Neural progenitor cell (in vitro differentiated cells): ENCODE data around the gene PCBD2. TPM values are rescaled to one million over a fixed set of nuclear protein-coding genes. Genes with fewer than 3 reads are reported as not detected.

ENCODE experiments used
- DNase-seq: peaks from one replicate; pipeline ENCODE4 v3.0.0-alpha.2; 2016; ENCODE audit warnings: low spot score
- H2AFZ ChIP-seq: fragments of 200-600 bp; sonication (generic); replicated peaks from 2 replicates; pipeline ENCODE4 v1.6.1; 2016; ENCODE audit warnings: antibody characterized with exemption
- H3F3A ChIP-seq: fragments of 200-600 bp; sonication (generic); 2 replicates; pipeline ENCODE4 v1.6.1; 2016; ENCODE audit warnings: antibody characterized with exemption, low read depth
- H3K27ac ChIP-seq: fragments of 200-600 bp; sonication (generic); 2 replicates; pipeline ENCODE4 v1.5.1; 2016; ENCODE audit warnings: mild to moderate bottlenecking
- H3K27me3 ChIP-seq: fragments of 200-600 bp; sonication (generic); 2 replicates; pipeline ENCODE4 v1.6.1; 2016; ENCODE audit warnings: mild to moderate bottlenecking, moderate library complexity
- H3K36me3 ChIP-seq: fragments of 200-600 bp; sonication (generic); 2 replicates; pipeline ENCODE4 v1.5.1; 2016
- H3K4me1 ChIP-seq: fragments of 200-600 bp; sonication (generic); 2 replicates; pipeline ENCODE4 v1.6.1; 2016; ENCODE audit warnings: mixed run types
- H3K4me2 ChIP-seq: fragments of 200-600 bp; sonication (generic); 2 replicates; pipeline ENCODE4 v1.6.1; 2016
- H3K4me3 ChIP-seq: fragments of 200-600 bp; sonication (generic); 2 replicates; pipeline ENCODE4 v1.5.1; 2016
- H3K79me2 ChIP-seq: fragments of 200-600 bp; sonication (generic); 2 replicates; pipeline ENCODE4 v1.6.1; 2016; ENCODE audit warnings: low read depth
- H3K9ac ChIP-seq: fragments of 200-600 bp; sonication (generic); 2 replicates; pipeline ENCODE4 v1.6.1; 2016
- H3K9me3 ChIP-seq: fragments of 200-600 bp; sonication (generic); 2 replicates; pipeline ENCODE4 v1.5.1; 2016; ENCODE audit warnings: low read depth
- H4K20me1 ChIP-seq: fragments of 200-600 bp; sonication (generic); 2 replicates; pipeline ENCODE4 v1.6.1; 2016; ENCODE audit warnings: low read depth
- H3K27ac Mint-ChIP-seq: 3 replicates; pipeline ENCODE4 v1.8.0; 2021; ENCODE audit warnings: mixed read lengths
- H3K27me3 Mint-ChIP-seq: 2 replicates; pipeline ENCODE4 v1.8.0; 2022; ENCODE audit warnings: low read depth, mild to moderate bottlenecking, inconsistent platforms, moderate library complexity, mixed read lengths; ENCODE audit not compliant: insufficient read depth
- H3K36me3 Mint-ChIP-seq: 3 replicates; pipeline ENCODE4 v1.8.0; 2021; ENCODE audit warnings: mixed read lengths
- H3K4me1 Mint-ChIP-seq: 3 replicates; pipeline ENCODE4 v1.8.0; 2021; ENCODE audit warnings: mixed read lengths
- H3K4me3 Mint-ChIP-seq: 3 replicates; pipeline ENCODE4 v1.8.0; 2021; ENCODE audit warnings: mild to moderate bottlenecking, moderate library complexity, mixed read lengths
- H3K9me3 Mint-ChIP-seq: 3 replicates; pipeline ENCODE4 v1.8.0; 2020; ENCODE audit warnings: mixed read lengths
- EZH2 ChIP-seq: fragments of 200-600 bp; sonication (generic); IDR thresholded peaks from 2 replicates; pipeline ENCODE4 v1.6.1; 2017; ENCODE audit warnings: antibody characterized with exemption, mild to moderate bottlenecking, moderate library complexity
- EZH2phosphoT487 ChIP-seq: fragments of 200-600 bp; sonication (generic); IDR thresholded peaks from 2 replicates; pipeline ENCODE4 v1.6.1; 2017; ENCODE audit warnings: antibody characterized with exemption
- total RNA-seq: library from RNA; depleted of rRNA; stranded (reverse); fragments of >200 nt; gene quantifications from 2 replicates; pipeline ENCODE4 v1.2.3, GENCODE V29; 2015; ENCODE audit warnings: low replicate concordance
- TF ChIP-seq, protein P1 (sequence below): fragments of 200-600 bp; sonication (generic); IDR thresholded peaks from 2 replicates; pipeline ENCODE4 v1.5.1; 2017; ENCODE audit warnings: antibody characterized with exemption, mild to moderate bottlenecking

Gene PCBD2
- total RNA-seq, 1 donor from 2014 or later: 5.0 TPM

DNA sequence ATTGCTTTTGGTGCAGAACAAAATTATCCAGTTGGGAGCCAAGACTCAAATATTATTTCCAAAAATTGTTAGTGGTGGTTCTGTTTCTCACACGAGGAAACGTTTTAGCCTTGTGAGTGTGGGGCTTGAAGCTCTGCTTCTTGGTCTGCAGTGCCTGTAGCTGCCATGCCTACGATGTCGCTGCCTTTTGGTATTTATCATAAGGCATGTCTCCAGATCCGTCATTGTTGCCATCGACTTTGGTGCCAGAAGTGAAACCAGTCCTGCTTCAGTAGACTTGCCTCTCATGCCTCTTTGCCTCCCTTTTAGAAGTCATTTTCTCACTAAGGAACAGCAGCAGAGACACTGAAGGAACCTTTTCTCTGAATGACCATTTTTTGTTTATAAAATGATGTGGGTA is 33.1 kb downstream of the PCBD2 start:
- Histone ChIP-seq H3F3A (peaks cover 9% of the 10 kb centered on the region), H3K9me3 (no peaks in the 10 kb centered on the region), H3K36me3 (no peaks in the 10 kb centered on the region), H3K27ac (no peak overlapping the region), H3K27me3 (no peaks in the 10 kb centered on the region), H3K9ac (no peak overlapping the region), H3K4me2 (peak overlapping the region; percentile 54), H2AFZ (no peak overlapping the region), H4K20me1 (no peaks in the 10 kb centered on the region), H3K4me1 (peaks cover 23% of the 10 kb centered on the region), H3K4me3 (no peak overlapping the region), H3K79me2 (no peaks in the 10 kb centered on the region)
- Mint-ChIP-seq H3K36me3 (peaks cover 8% of the 10 kb centered on the region), H3K4me1 (peaks cover 8% of the 10 kb centered on the region), H3K9me3 (no peaks in the 10 kb centered on the region), H3K4me3 (no peak overlapping the region), H3K27ac (no peak overlapping the region), H3K27me3 (no peaks in the 10 kb centered on the region)
- no peak for DNase-seq
- TF ChIP-seq, protein P1, sequence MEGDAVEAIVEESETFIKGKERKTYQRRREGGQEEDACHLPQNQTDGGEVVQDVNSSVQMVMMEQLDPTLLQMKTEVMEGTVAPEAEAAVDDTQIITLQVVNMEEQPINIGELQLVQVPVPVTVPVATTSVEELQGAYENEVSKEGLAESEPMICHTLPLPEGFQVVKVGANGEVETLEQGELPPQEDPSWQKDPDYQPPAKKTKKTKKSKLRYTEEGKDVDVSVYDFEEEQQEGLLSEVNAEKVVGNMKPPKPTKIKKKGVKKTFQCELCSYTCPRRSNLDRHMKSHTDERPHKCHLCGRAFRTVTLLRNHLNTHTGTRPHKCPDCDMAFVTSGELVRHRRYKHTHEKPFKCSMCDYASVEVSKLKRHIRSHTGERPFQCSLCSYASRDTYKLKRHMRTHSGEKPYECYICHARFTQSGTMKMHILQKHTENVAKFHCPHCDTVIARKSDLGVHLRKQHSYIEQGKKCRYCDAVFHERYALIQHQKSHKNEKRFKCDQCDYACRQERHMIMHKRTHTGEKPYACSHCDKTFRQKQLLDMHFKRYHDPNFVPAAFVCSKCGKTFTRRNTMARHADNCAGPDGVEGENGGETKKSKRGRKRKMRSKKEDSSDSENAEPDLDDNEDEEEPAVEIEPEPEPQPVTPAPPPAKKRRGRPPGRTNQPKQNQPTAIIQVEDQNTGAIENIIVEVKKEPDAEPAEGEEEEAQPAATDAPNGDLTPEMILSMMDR: no peak
- TF ChIP-seq EZH2 (no peak), EZH2phosphoT487 (no peak)

DNA sequence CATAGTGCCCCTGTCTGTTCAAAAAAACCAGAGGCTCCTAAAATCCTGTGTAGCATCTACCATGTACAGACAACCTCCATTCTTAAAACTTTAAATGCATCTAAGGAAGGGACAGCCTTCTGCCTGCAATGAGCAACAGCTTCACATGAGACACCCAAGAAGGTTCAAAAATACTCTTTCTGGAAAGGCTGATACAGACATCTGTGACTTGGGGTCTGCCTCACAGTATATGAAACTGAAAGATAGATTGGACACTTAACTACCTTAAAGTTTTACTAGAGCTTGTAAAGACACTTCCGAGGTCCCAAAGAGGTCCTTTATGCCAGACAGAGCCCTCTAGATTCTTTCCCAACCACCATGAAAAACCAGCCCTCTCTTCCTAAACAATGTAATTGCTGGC is 34.6 kb downstream of the PCBD2 start:
- Histone ChIP-seq H3K9me3 (no peaks in the 10 kb centered on the region), H3K27ac (no peak overlapping the region), H3K79me2 (no peaks in the 10 kb centered on the region), H3K9ac (no peak overlapping the region), H4K20me1 (no peaks in the 10 kb centered on the region), H3K36me3 (no peaks in the 10 kb centered on the region), H3K4me3 (no peak overlapping the region), H3K4me1 (peaks cover 23% of the 10 kb centered on the region), H3K4me2 (no peak overlapping the region), H3K27me3 (no peaks in the 10 kb centered on the region), H3F3A (peaks cover 9% of the 10 kb centered on the region), H2AFZ (no peak overlapping the region)
- no peak overlapping the region for H3K27ac Mint-ChIP-seq
- H3K4me1 Mint-ChIP-seq: peaks cover 8% of the 10 kb centered on the region
- H3K4me3 Mint-ChIP-seq: no peak overlapping the region
- peaks cover 8% of the 10 kb centered on the region for H3K36me3 Mint-ChIP-seq
- DNase-seq: no peak
- no peaks in the 10 kb centered on the region for H3K9me3 Mint-ChIP-seq
- TF ChIP-seq EZH2phosphoT487 (no peak), EZH2 (no peak)
- TF ChIP-seq, protein P1: no peak
- H3K27me3 Mint-ChIP-seq: no peaks in the 10 kb centered on the region

DNA sequence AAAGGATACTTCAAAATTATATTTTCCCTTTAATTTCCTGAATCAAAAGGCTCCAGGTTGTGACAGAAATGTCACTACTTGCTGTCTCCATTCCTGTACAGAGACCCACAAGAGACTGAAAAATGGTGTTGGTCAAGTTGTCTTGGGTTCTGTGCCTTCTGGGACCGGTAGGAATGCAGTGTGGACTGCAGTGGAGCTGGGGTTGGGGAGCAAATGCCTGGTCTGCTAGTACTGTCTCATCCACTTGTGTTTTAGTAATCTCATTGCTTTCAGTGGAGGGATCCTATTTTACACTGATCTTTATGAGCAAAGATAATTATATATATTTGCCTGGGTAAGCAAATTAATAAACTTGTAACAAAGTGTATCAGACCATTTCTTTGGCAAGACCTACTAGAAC is 38.6 kb downstream of the PCBD2 start:
- peaks cover 4% of the 10 kb centered on the region for H3K4me1 Mint-ChIP-seq
- Histone ChIP-seq H3K36me3 (no peaks in the 10 kb centered on the region), H4K20me1 (no peaks in the 10 kb centered on the region), H3K4me2 (no peak overlapping the region), H3K27ac (no peak overlapping the region), H3K4me1 (peaks cover 34% of the 10 kb centered on the region), H3K4me3 (no peak overlapping the region), H3K27me3 (no peaks in the 10 kb centered on the region), H3K9me3 (no peaks in the 10 kb centered on the region), H2AFZ (no peak overlapping the region), H3K79me2 (no peaks in the 10 kb centered on the region), H3K9ac (no peak overlapping the region), H3F3A (no peaks in the 10 kb centered on the region)
- H3K27ac Mint-ChIP-seq: no peak overlapping the region
- no peaks in the 10 kb centered on the region for H3K27me3 Mint-ChIP-seq
- H3K9me3 Mint-ChIP-seq: no peaks in the 10 kb centered on the region
- TF ChIP-seq EZH2: no peak
- TF ChIP-seq, protein P1: no peak
- TF ChIP-seq EZH2phosphoT487: no peak
- peaks cover 6% of the 10 kb centered on the region for H3K36me3 Mint-ChIP-seq
- no peak overlapping the region for H3K4me3 Mint-ChIP-seq
- no peak for DNase-seq
